IMR-90 (cell line): ENCODE results near the gene STPG1. TPM values are rescaled to one million over a fixed set of nuclear protein-coding genes. Genes with fewer than 3 reads are reported as not detected.

Experiments used
- ATAC-seq: fragments of 200-7000 bp; cut with Tn5 transposase; 2 replicates; pipeline ENCODE4 v1.9.1; 2020; ENCODE audit warnings: low read depth, mild to moderate bottlenecking, moderate library complexity
- BruUV-seq: library from RNA; stranded (reverse); fragments of 400-500 nt; replicated peaks from 2 replicates; lab custom pipeline; 2021; lab: Mats Ljungman, UMichigan
- CTCF ChIA-PET: fragments of 300-600 bp; formaldehyde crosslinking; extraction: SDS; loops from one replicate; lab custom pipeline; 2021; ENCODE audit warnings: antibody characterized with exemption; lab: Yijun Ruan, JAX
- POLR2A ChIA-PET: fragments of 300-600 bp; sonication (Branson Sonifier 250); formaldehyde crosslinking; loops from one replicate; lab custom pipeline; 2022; ENCODE audit warnings: antibody characterized with exemption; ENCODE audit not compliant: unreplicated experiment; lab: Charles Lee
- DNase-seq: peaks from one replicate; pipeline ENCODE4 v3.0.0; 2013
- H2AFZ ChIP-seq: replicated peaks from 2 replicates; pipeline ENCODE3; 2013; ENCODE audit warnings: low read length, mild to moderate bottlenecking; ENCODE audit not compliant: poor library complexity
- H2AK5ac ChIP-seq: 2 replicates; pipeline ENCODE4 v1.6.1; 2013; ENCODE audit warnings: low read depth, low read length, inconsistent platforms
- H2AK9ac ChIP-seq: replicated peaks from 2 replicates; pipeline ENCODE3; 2013; ENCODE audit warnings: mild to moderate bottlenecking, low read depth, low read length, moderate library complexity; ENCODE audit not compliant: poor library complexity
- H2BK120ac ChIP-seq: 2 replicates; pipeline ENCODE4 v1.6.1; 2013; ENCODE audit warnings: low read depth, low read length, inconsistent platforms
- H2BK15ac ChIP-seq: 3 replicates; pipeline ENCODE4 v1.6.1; 2013; ENCODE audit warnings: low read depth, low read length, inconsistent platforms
- H2BK20ac ChIP-seq: 2 replicates; pipeline ENCODE4 v1.6.1; 2013; ENCODE audit warnings: low read depth, mild to moderate bottlenecking, inconsistent platforms, low read length, moderate library complexity
- H2BK5ac ChIP-seq: 2 replicates; pipeline ENCODE4 v1.6.1; 2013; ENCODE audit warnings: mild to moderate bottlenecking, low read depth, low read length, inconsistent platforms; ENCODE audit not compliant: poor library complexity, severe bottlenecking
- H3K14ac ChIP-seq: replicated peaks from 2 replicates; pipeline ENCODE4 v1.6.1; 2013; ENCODE audit warnings: low read depth, low read length, inconsistent platforms
- H3K18ac ChIP-seq: 2 replicates; pipeline ENCODE4 v1.6.1; 2013; ENCODE audit warnings: low read depth, low read length, control low read depth
- H3K23ac ChIP-seq: 2 replicates; pipeline ENCODE4 v1.6.1; 2013; ENCODE audit warnings: low read depth, low read length, inconsistent platforms
- H3K27ac ChIP-seq: 2 replicates; pipeline ENCODE4 v1.5.1; 2013; ENCODE audit warnings: mild to moderate bottlenecking, control low read depth, low read length; ENCODE audit not compliant: insufficient read depth
- H3K27me3 ChIP-seq: 2 replicates; pipeline ENCODE4 v1.6.1; 2013; ENCODE audit warnings: low read length; ENCODE audit not compliant: control insufficient read depth, insufficient read depth
- H3K36me3 ChIP-seq: 2 replicates; pipeline ENCODE4 v1.6.1; 2013; ENCODE audit warnings: low read length, mixed read lengths; ENCODE audit not compliant: control insufficient read depth, insufficient read depth
- H3K4ac ChIP-seq: 2 replicates; pipeline ENCODE4 v1.6.1; 2013; ENCODE audit warnings: low read depth, low read length, inconsistent platforms
- H3K4me1 ChIP-seq: 2 replicates; pipeline ENCODE4 v1.6.1; 2013; ENCODE audit warnings: low read length, mixed read lengths; ENCODE audit not compliant: control insufficient read depth, insufficient read depth
- H3K4me2 ChIP-seq: 2 replicates; pipeline ENCODE4 v1.6.1; 2013; ENCODE audit warnings: low read depth, mild to moderate bottlenecking, control low read depth, low read length, moderate library complexity
- H3K4me3 ChIP-seq: 2 replicates; pipeline ENCODE4 v1.5.1; 2013; ENCODE audit warnings: low read depth, mild to moderate bottlenecking, control low read depth, low read length, moderate library complexity; ENCODE audit not compliant: insufficient read depth
- H3K56ac ChIP-seq: 2 replicates; pipeline ENCODE4 v1.6.1; 2013; ENCODE audit warnings: low read length, inconsistent platforms; ENCODE audit not compliant: insufficient read depth; ENCODE audit errors: extremely low read depth
- H3K79me1 ChIP-seq, 2 experiments: 2 replicates each; pipeline ENCODE4 v1.6.1; 2013; ENCODE audit warnings: low read length in 2 of 2, inconsistent platforms in 1 of 2, low read depth in 1 of 2
- H3K9ac ChIP-seq: 2 replicates; pipeline ENCODE4 v1.6.1; 2013; ENCODE audit warnings: low read depth, low read length, control low read depth
- H3K9me1 ChIP-seq: 2 replicates; pipeline ENCODE4 v1.6.1; 2013; ENCODE audit warnings: low read length, inconsistent platforms; ENCODE audit not compliant: insufficient read depth
- H3K9me3 ChIP-seq: 2 replicates; pipeline ENCODE4 v1.6.1; 2013; ENCODE audit warnings: low read length; ENCODE audit not compliant: control insufficient read depth, insufficient read depth
- H4K20me1 ChIP-seq: 2 replicates; pipeline ENCODE4 v1.6.1; 2013; ENCODE audit warnings: low read length, inconsistent platforms; ENCODE audit not compliant: insufficient read depth
- H4K5ac ChIP-seq: 2 replicates; pipeline ENCODE4 v1.6.1; 2013; ENCODE audit warnings: mild to moderate bottlenecking, low read depth, low read length, control low read depth
- H4K8ac ChIP-seq, 2 experiments: 2 replicates each; pipeline ENCODE4 v1.6.1; 2013; ENCODE audit warnings: low read depth in 2 of 2, low read length in 2 of 2, control low read depth in 1 of 2, inconsistent platforms in 1 of 2
- H4K91ac ChIP-seq: 2 replicates; pipeline ENCODE4 v1.6.1; 2013; ENCODE audit warnings: low read depth, low read length, inconsistent platforms; ENCODE audit not compliant: insufficient read depth
- BHLHE40 ChIP-seq: fragments of 150-350 bp; IDR thresholded peaks from 2 replicates; pipeline ENCODE4 v1.6.1; 2016; ENCODE audit warnings: mild to moderate bottlenecking, low read depth, low read length
- CEBPB ChIP-seq: IDR thresholded peaks from 2 replicates; pipeline ENCODE4 v1.6.1; 2012; ENCODE audit warnings: low read depth, low read length, improper control_type of control experiment
- CHD1 ChIP-seq: IDR thresholded peaks from 2 replicates; pipeline ENCODE4 v1.6.1; 2012; ENCODE audit warnings: low read depth, low read length, improper control_type of control experiment
- CTCF ChIP-seq: conservative IDR thresholded peaks from 2 replicates; pipeline ENCODE4 v1.5.1; 2012; ENCODE audit warnings: mild to moderate bottlenecking, low read depth, low read length, improper control_type of control experiment
- ELK1 ChIP-seq: fragments of 150-350 bp; IDR thresholded peaks from 2 replicates; pipeline ENCODE4 v1.6.1; 2016; ENCODE audit warnings: low read depth, mild to moderate bottlenecking, low read length, moderate library complexity, borderline replicate concordance
- FOS ChIP-seq: fragments of 150-350 bp; IDR thresholded peaks from 2 replicates; pipeline ENCODE4 v1.6.1; 2016; ENCODE audit warnings: low read depth, low read length
- POLR2A ChIP-seq: IDR thresholded peaks from 2 replicates; pipeline ENCODE4 v1.6.1; 2012; ENCODE audit warnings: mild to moderate bottlenecking, low read depth, low read length
- RAD21 ChIP-seq: IDR thresholded peaks from 2 replicates; pipeline ENCODE4 v1.6.1; 2012; ENCODE audit warnings: low read length, improper control_type of control experiment
- RFX5 ChIP-seq: IDR thresholded peaks from 2 replicates; pipeline ENCODE4 v1.8.0; 2012; ENCODE audit warnings: low read depth, mild to moderate bottlenecking, low read length, moderate library complexity
- SMC3 ChIP-seq: fragments of 150-350 bp; IDR thresholded peaks from 2 replicates; pipeline ENCODE4 v1.6.1; 2016; ENCODE audit warnings: low read depth, mild to moderate bottlenecking, antibody characterized with exemption, low read length, moderate library complexity
- WGBS, 2 experiments: methylation state at CpG; one replicate each; pipeline versions ENCODE4 v1.1.5 to v1.1.7; 2013; ENCODE audit warnings: missing lambda C conversion rate in 2 of 2; ENCODE audit not compliant: insufficient read length in 1 of 2; ENCODE audit errors: extremely low coverage in 2 of 2; 5-methylcytosine and 5-hydroxymethylcytosine counted together
- dilution Hi-C: fragments of 300-500 bp; cut with HindIII; formaldehyde crosslinking; loops from one replicate; pipeline ENCODE4 v1.14.3; 2018; ENCODE audit warnings: low sequenced_read_pairs; ENCODE audit not compliant: unreplicated experiment
- in situ Hi-C: fragments of 300-500 bp; cut with MboI; formaldehyde crosslinking; loops from 3 replicates; pipeline ENCODE4 v1.14.3; 2019; ENCODE audit warnings: low sequenced_read_pairs, inconsistent platforms, mixed read lengths
- intact Hi-C: fragments of 100-400 bp; cut with micrococcal nuclease; formaldehyde crosslinking; loops from 2 replicates; pipeline ENCODE4 v1.10.0; 2022
- polyA plus RNA-seq, 3 experiments: library from polyadenylated mRNA; depleted of rRNA; stranded (reverse); fragments of >200 nt; gene quantifications; 2 replicates each; pipeline ENCODE4 v1.2.3, GENCODE V29; 2012; ENCODE audit warnings: low replicate concordance in 1 of 3
- total RNA-seq: library from RNA; depleted of rRNA; stranded (reverse); fragments of >200 nt; gene quantifications from 2 replicates; pipeline ENCODE4 v1.2.3, GENCODE V29; 2012

STPG1 gene
- total and polyA plus RNA-seq, 2 of the 4 experiments (the other 2 are of a cell fraction), result 3.0 to 6.5 TPM

DNA sequence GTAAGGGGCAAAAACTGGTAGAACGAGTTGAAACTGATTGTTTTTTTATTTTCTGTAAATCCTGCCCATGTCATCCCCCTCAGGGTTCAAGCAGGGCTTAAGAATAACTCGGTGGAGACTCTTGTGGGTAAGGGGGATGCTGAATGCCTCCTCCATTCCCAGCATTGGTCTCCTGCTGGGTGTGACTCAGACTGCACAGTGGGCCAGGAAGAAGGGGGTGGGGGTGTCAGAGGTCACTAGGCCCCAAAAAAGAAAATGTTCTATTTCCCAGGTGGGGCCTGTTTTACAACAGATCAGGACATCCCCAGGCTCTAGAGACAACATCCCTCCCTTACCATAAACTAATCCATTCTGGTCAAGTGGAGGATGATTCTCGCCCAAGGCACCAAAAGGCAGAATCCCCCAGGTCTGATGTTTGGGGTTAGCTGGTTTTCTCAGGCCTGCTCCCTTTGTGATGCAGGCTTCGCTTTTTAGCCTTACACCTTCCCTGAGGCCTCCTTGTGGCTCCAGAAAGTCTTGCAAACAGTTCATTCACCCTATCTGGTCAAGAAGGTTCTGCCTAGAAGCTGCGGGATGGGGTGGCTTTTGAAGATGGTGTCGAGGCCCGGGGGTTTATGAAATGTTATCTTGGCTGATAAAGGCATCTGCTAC is 105.1 kb downstream of the STPG1 start:
- CTCF ChIA-PET, result interaction anchor here (0.6 kb wide), 1 partner anchor 317 kb away, joined by 5 read pairs; no protein-coding TSS in a partner anchor
- no peak overlapping the region for H4K91ac ChIP-seq
- in situ Hi-C loops, result no loop called here

More for the DNA sequence above, 105.1 kb downstream of the STPG1 start:
- H3K27me3 ChIP-seq, result peaks cover 43% of the 10 kb centered on the region
- H2AFZ ChIP-seq, result no peak overlapping the region
- no peak overlapping the region for H3K14ac ChIP-seq
- no peaks in the 10 kb centered on the region for H3K36me3 ChIP-seq
- H3K4me1 ChIP-seq, result no peaks in the 10 kb centered on the region
- no peak for TF ChIP-seq RFX5
- no peak for TF ChIP-seq POLR2A
- no peak for TF ChIP-seq CHD1
- TF ChIP-seq RAD21, result peak; percentile 33; the same call in 1 of the 2 replicates
- no peak for TF ChIP-seq BHLHE40
- TF ChIP-seq CEBPB, result no peak
- TF ChIP-seq CTCF, result peak; percentile 29
- TF ChIP-seq ELK1, result no peak
- no peak for TF ChIP-seq FOS
- peak; percentile 26; the same call in 1 of the 2 replicates for TF ChIP-seq SMC3
- H2BK15ac ChIP-seq, result no peak overlapping the region
- H3K4ac ChIP-seq, result no peak overlapping the region
- no peak overlapping the region for H2AK5ac ChIP-seq
- no peak overlapping the region for H3K9ac ChIP-seq
- H2BK5ac ChIP-seq, result no peak overlapping the region
- no TSS peak for BruUV-seq
- POLR2A ChIA-PET, result no interaction called here
- intact Hi-C loops (loop anchor here (5.0 kb wide), 1 partner anchor 106 kb away; no protein-coding TSS in a partner anchor), dilution Hi-C loops (no loop called here)
- no peak overlapping the region for H4K5ac ChIP-seq
- no CpG with 5 or more reads among the region's 7 CpGs for WGBS, 2 experiments
- H4K20me1 ChIP-seq, result no peaks in the 10 kb centered on the region
- no peak overlapping the region for H2BK120ac ChIP-seq
- no peak for DNase-seq
- H3K79me1 ChIP-seq, result no peaks in the 10 kb centered on the region
- H3K4me3 ChIP-seq, result no peak overlapping the region
- H3K27ac ChIP-seq, result no peak overlapping the region
- no peak overlapping the region for H3K4me2 ChIP-seq
- peak; percentile 32; the same call in 1 of the 2 replicates for ATAC-seq
- no peak overlapping the region for H3K56ac ChIP-seq
- no peak overlapping the region for H3K23ac ChIP-seq
- H2BK20ac ChIP-seq, result no peak overlapping the region
- no peak overlapping the region for H2AK9ac ChIP-seq
- H3K9me3 ChIP-seq, result no peaks in the 10 kb centered on the region
- H3K18ac ChIP-seq, result no peak overlapping the region
- H3K9me1 ChIP-seq, result no peaks in the 10 kb centered on the region
- H4K8ac ChIP-seq, result no peak overlapping the region
